ENCODE results near the gene EIF5AL1.
"Not testable (repeated sequence)": the region's sequence is repeated elsewhere in the genome, so short reads cannot be mapped to it uniquely, and the experiment has no call there.

Gene EIF5AL1

GRCh38 chr10:79511891-79512583, at the start of gene EIF5AL1:
TSS of gene EIF5AL1 (plus strand) at chr10:79512533. CDS start at chr10:79512650, 117 bp downstream.
- DNase-seq: not testable (repeated sequence)

- no peak for DNase-seq
These were observed 48.5 kb upstream of the EIF5AL1 start for GRCh38 chr10:79463578-79464496.

- no peak for DNase-seq
These were observed 47.0 kb upstream of the EIF5AL1 start for GRCh38 chr10:79465341-79465740.

GRCh38 chr10:79468015-79468560, 44.2 kb upstream of the EIF5AL1 start:
- DNase-seq: no peak

GRCh38 chr10:79468841-79469585, 43.3 kb upstream of the EIF5AL1 start:
- no peak for DNase-seq

- no peak for DNase-seq
These were observed 42.2 kb upstream of the EIF5AL1 start for GRCh38 chr10:79470096-79470495.

- no peak for DNase-seq
These were observed 40.6 kb upstream of the EIF5AL1 start for GRCh38 chr10:79471776-79472175.

- no peak for DNase-seq
These were observed 39.9 kb upstream of the EIF5AL1 start for GRCh38 chr10:79472449-79472848.

- no peak for DNase-seq
These were observed 39.4 kb upstream of the EIF5AL1 start for GRCh38 chr10:79472951-79473350.

GRCh38 chr10:79473496-79474095, 38.7 kb upstream of the EIF5AL1 start:
- no peak for DNase-seq

- no peak for DNase-seq
These were observed 37.1 kb upstream of the EIF5AL1 start for GRCh38 chr10:79475119-79475653.

GRCh38 chr10:79475877-79476276, 36.5 kb upstream of the EIF5AL1 start:
- no peak for DNase-seq

- DNase-seq: no peak
These were observed 35.7 kb upstream of the EIF5AL1 start for GRCh38 chr10:79476645-79477044.

GRCh38 chr10:79477456-79477855, 34.9 kb upstream of the EIF5AL1 start:
- DNase-seq: no peak

- no peak for DNase-seq
These were observed 32.9 kb upstream of the EIF5AL1 start for GRCh38 chr10:79479283-79479909.

GRCh38 chr10:79482304-79482703, 30.0 kb upstream of the EIF5AL1 start:
- DNase-seq: no peak

- DNase-seq: no peak
These were observed 29.6 kb upstream of the EIF5AL1 start for GRCh38 chr10:79482741-79483140.

- no peak for DNase-seq
These were observed 29.0 kb upstream of the EIF5AL1 start for GRCh38 chr10:79483299-79483698.

GRCh38 chr10:79483948-79484347, 28.4 kb upstream of the EIF5AL1 start:
- no peak for DNase-seq

- no peak for DNase-seq
These were observed 27.9 kb upstream of the EIF5AL1 start for GRCh38 chr10:79484476-79484875.

- DNase-seq: peak; percentile 22
These were observed 24.8 kb upstream of the EIF5AL1 start for GRCh38 chr10:79487296-79488194.
